Osteocyte (in vitro differentiated cells): ENCODE results near the gene EFCAB13. TPM values are rescaled to one million over a fixed set of nuclear protein-coding genes. Genes with fewer than 3 reads are reported as not detected.

ENCODE experiments used
- DNase-seq: peaks from one replicate; pipeline ENCODE4 v3.0.0; 2021; ENCODE audit warnings: mixed read lengths; ENCODE audit not compliant: unreplicated experiment; ENCODE audit errors: extremely low spot score
- H3K27ac Mint-ChIP-seq: one replicate; pipeline ENCODE4 v1.8.0; 2021; ENCODE audit warnings: mild to moderate bottlenecking, mixed read lengths; ENCODE audit not compliant: unreplicated experiment
- H3K27me3 Mint-ChIP-seq: one replicate; pipeline ENCODE4 v1.8.0; 2021; ENCODE audit warnings: mixed read lengths; ENCODE audit not compliant: unreplicated experiment
- H3K36me3 Mint-ChIP-seq: one replicate; pipeline ENCODE4 v1.8.0; 2021; ENCODE audit warnings: mixed read lengths; ENCODE audit not compliant: unreplicated experiment
- H3K4me1 Mint-ChIP-seq: one replicate; pipeline ENCODE4 v1.8.0; 2021; ENCODE audit warnings: mixed read lengths; ENCODE audit not compliant: unreplicated experiment
- H3K4me3 Mint-ChIP-seq: one replicate; pipeline ENCODE4 v1.8.0; 2021; ENCODE audit warnings: mild to moderate bottlenecking, moderate library complexity, mixed read lengths; ENCODE audit not compliant: unreplicated experiment
- H3K9me3 Mint-ChIP-seq: one replicate; pipeline ENCODE4 v1.8.0; 2021; ENCODE audit warnings: mixed read lengths; ENCODE audit not compliant: unreplicated experiment
- CTCF ChIP-seq: fragments of 200-600 bp; sonication (generic); IDR thresholded peaks from 2 replicates; pipeline ENCODE4 v1.5.0; 2021; ENCODE audit warnings: antibody characterized with exemption, mild to moderate bottlenecking, moderate library complexity
- total RNA-seq: library from RNA; stranded (reverse); gene quantifications from 2 replicates; pipeline ENCODE4 v1.2.1, GENCODE V29; 2021

Gene EFCAB13
- total RNA-seq, 1 donor from 2014 or later, result 2.7 TPM

- no peak for DNase-seq
- Mint-ChIP-seq H3K27me3 (no peaks in the 10 kb centered on the region), H3K9me3 (peaks cover 14% of the 10 kb centered on the region), H3K4me1 (peaks cover 21% of the 10 kb centered on the region), H3K4me3 (no peak overlapping the region), H3K36me3 (peaks cover 7% of the 10 kb centered on the region), H3K27ac (no peak overlapping the region)
- TF ChIP-seq CTCF, result no peak
Measured at GRCh38 chr17:47304186-47304585, 19.6 kb upstream of the EFCAB13 start.

- TF ChIP-seq CTCF, result no peak
- DNase-seq, result no peak
- Mint-ChIP-seq H3K9me3 (peaks cover 14% of the 10 kb centered on the region), H3K27me3 (no peaks in the 10 kb centered on the region), H3K27ac (peak overlapping the region; percentile 77), H3K4me3 (no peak overlapping the region), H3K36me3 (peaks cover 7% of the 10 kb centered on the region), H3K4me1 (peaks cover 21% of the 10 kb centered on the region)
Measured at GRCh38 chr17:47305302-47305923, 18.3 kb upstream of the EFCAB13 start.

- no peak overlapping the region for H3K27ac Mint-ChIP-seq
- no peaks in the 10 kb centered on the region for H3K27me3 Mint-ChIP-seq
- H3K9me3 Mint-ChIP-seq, result no peaks in the 10 kb centered on the region
- no peaks in the 10 kb centered on the region for H3K36me3 Mint-ChIP-seq
- DNase-seq, result no peak
- H3K4me1 Mint-ChIP-seq, result peaks cover 30% of the 10 kb centered on the region
- TF ChIP-seq CTCF, result no peak
- H3K4me3 Mint-ChIP-seq, result no peak overlapping the region
Measured at GRCh38 chr17:47310186-47310733, 13.5 kb upstream of the EFCAB13 start.

- H3K27ac Mint-ChIP-seq, result no peak overlapping the region
Measured at GRCh38 chr17:47311420-47311819, 12.3 kb upstream of the EFCAB13 start.

More at GRCh38 chr17:47311420-47311819, 12.3 kb upstream of the EFCAB13 start:
- H3K27me3 Mint-ChIP-seq, result no peaks in the 10 kb centered on the region
- no peak for DNase-seq
- H3K36me3 Mint-ChIP-seq, result no peaks in the 10 kb centered on the region
- no peak overlapping the region for H3K4me3 Mint-ChIP-seq
- H3K9me3 Mint-ChIP-seq, result no peaks in the 10 kb centered on the region
- no peak for TF ChIP-seq CTCF
- peaks cover 27% of the 10 kb centered on the region for H3K4me1 Mint-ChIP-seq
